Esophagus mucosa (tissue), 1 donor: ENCODE results near the gene AGXT. TPM values are rescaled to one million over a fixed set of nuclear protein-coding genes. Genes with fewer than 3 reads are reported as not detected.

Experiments used
- total RNA-seq: library from RNA; stranded (reverse); gene quantifications from one replicate; pipeline ENCODE4 v1.2.4, GENCODE V29; 2023
- donor health status: DM: yes; HTN: yes; CAD: no.

Gene AGXT
- total RNA-seq, 1 donor from 2014 or later: not detected

Other genes starting within 250 kb of the AGXT start
- gene GPR35, start 243.3 kb upstream of the AGXT start, total RNA-seq: 0.24 TPM
- not detected for gene AQP12B, start 185.9 kb upstream of the AGXT start, total RNA-seq
- gene AQP12A, start 177.0 kb upstream of the AGXT start, total RNA-seq: not detected
- 0.12 TPM for gene KIF1A, start 48.6 kb upstream of the AGXT start, total RNA-seq
- gene MAB21L4, start 27.3 kb downstream of the AGXT start, total RNA-seq: 148 TPM
- gene CROCC2, start 37.5 kb downstream of the AGXT start, total RNA-seq: 0.12 TPM
- gene SNED1, start 129.8 kb downstream of the AGXT start, total RNA-seq: 3.9 TPM
- gene MTERF4, start 233.5 kb downstream of the AGXT start, total RNA-seq: 23.7 TPM